Activated CD4-positive, alpha-beta T cell treated with anti-CD3 and anti-CD28 coated beads, Interleukin-2, amount 50 U/mL, for 24 hours (primary cell): ENCODE results near the gene IL20RA.

Source experiments
- DNase-seq, 2 donors: peaks; one replicate each; pipeline ENCODE4 v3.0.0-alpha.2; 2020; ENCODE audit warnings: low read depth in 1 of 2, low spot score in 1 of 2

Gene IL20RA

DNA sequence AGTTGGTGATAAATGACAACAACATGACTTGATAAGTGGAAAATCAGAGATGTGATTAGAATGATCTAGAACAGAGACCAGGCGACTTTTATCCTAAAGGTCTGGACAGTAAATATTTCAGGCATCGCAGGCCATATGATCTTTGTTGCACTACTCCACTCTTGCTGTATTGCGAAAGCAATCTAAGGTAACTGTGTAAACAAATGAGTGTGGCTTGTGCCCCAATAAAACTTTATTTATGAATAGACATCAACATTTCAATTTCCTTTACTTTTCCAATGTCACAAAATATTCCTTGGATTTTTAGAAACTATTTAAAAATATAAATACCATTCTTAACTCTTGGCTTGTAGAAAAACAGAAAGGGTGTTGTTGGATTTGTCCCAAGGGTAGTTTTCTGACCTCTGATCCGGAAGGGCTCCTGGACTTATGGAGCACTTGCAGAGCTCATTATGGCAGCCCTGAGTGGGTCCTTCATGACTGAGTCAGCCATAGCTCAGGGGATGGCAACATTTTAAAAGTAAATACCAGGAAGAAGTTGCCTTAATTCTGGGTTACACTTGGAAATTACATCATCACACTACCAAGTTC, 34.5 kb downstream of the IL20RA start:
- no peak for DNase-seq

DNA sequence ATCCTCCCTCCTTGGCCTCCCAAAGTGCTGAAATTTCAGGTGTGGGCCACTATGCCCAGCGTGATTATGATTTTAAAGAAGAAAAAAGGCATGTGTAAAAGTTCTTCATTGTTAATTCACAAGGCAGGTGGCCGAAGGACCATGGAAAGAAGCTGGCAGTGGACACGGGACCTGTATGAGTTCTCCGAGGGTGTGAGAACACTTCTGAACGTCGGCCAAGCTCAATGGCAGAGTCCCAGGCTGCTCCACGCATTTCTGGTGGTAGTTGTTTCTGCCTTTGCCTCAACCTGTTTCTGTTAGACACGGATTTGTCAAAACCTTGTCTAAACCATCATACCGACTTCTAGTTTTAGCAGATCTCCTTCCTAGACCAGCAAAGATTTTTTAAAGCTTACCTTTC, 36.6 kb downstream of the IL20RA start:
- DNase-seq, result no peak

DNA sequence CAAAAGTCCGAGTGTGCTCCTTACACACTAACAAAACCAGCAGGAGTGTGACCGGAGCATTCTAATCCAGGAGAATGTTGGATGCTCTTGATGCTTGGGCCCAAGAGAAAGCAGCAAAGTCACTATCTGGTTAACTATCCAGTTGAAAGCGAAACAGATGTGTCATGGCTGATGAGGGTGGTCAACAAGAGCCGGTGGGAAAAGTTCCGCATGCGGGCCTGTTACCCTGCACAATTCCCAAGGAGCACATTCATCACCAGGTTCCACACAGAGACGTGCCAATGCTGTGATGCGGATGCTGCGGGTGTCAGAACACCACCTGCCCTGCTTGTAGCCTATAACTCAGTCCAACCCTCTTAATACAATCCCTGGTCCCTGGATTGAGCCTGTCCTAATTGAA, 38.7 kb downstream of the IL20RA start:
- no peak for DNase-seq

DNA sequence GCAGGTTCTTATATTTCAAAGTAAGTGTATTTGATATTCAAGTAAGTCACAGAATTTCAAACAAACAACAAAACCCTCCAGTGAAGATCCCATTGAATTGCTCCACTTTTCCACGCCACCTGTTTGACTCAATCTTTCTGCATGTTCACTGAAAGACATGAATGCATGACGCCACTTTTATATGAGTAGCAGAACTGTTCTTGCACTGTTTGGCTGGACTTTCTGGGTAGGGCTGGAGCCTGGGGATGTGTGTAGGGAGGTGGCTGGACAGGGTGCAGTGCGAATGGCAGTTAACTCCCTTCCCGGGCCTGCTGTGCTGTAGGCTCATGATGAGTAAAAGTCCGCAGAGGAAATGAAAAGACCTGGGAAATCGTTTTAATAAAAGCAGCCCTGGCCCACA, 39.7 kb downstream of the IL20RA start:
- DNase-seq, result no peak

DNA sequence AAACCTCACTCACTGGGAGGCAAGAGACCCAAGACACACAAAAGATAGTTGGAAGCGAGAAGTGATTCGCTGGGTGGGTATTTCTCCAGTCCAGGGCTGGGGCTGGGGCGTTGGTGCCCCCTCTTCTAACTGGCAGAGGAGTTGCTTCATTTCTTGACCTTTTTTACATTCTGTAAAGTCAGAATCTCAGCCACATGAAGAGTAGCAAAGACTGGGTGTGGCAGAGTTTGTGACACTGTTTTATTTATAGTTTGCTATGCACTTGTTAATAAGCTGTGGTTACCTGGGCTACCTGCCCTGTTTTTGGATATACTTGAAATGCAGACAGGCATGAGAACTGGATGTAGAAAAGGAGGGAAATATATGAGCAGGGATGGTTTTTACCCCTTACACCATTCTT, 42.3 kb downstream of the IL20RA start:
- DNase-seq, result no peak

DNA sequence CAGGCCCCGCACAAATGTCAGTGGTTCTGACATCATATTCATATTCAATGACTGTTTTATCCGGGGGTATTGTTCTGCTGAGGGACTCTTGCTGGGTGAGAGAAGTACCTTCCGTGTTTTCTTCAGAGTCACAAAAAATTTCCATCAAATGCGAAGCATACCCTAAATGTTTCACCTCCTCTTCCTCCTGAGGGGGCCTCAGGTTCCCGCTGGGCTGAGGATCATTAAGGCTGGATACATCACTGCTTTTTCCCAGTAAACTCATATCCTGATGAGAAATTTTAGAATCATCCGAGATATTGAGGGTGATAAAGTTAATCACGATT, 42.8 kb downstream of the IL20RA start:
- no peak for DNase-seq

DNA sequence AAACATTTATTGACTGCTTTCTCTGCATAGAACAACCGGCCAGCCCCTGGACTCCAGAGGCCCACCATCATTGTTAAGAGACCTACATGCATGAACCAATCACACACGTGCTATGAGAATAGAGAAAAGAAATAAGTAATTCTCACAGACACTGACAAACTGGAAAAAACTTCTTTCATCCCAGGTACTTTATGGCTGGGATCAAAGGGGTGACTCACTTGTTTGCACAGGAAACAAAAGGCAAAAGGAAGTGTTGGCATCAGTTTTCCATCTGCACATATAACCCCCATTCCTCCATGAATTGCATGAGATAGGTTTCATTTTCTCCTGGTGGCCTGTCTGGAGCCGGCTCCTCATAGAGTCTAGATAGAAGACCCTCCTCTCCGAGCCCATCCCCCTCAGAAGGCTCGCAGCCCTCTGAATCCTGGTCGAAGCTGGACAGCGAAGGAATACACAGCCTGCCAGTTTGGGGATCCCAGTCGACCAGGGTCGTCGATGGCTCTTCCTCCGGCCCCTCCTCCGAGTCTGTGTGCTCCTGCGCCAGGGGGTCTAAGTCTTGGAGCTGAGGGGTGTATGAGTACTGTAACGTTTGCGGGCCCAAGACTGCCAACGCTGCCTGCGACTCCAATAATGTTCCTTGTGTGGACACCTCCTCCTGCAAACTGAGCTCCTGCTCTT, 43.3 kb downstream of the IL20RA start:
- no peak for DNase-seq

DNA sequence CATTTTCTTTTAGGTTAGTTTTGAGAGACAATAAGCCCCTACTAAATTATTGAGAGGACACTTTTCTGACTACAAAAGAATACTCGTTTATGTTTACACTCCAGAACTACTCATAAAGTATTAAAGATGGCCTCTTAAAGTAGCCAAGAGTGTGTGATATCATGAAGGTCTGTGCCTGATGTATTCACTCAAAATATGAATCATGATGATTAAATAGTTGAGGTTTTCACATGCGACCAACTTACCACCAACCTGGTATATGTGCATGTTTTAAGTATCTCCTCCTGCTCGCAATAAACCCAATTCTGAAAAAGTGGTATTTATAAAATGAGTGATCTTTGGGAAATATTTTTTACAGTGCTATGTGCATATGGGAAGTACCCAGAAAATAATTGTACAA, 43.9 kb downstream of the IL20RA start:
- no peak for DNase-seq

DNA sequence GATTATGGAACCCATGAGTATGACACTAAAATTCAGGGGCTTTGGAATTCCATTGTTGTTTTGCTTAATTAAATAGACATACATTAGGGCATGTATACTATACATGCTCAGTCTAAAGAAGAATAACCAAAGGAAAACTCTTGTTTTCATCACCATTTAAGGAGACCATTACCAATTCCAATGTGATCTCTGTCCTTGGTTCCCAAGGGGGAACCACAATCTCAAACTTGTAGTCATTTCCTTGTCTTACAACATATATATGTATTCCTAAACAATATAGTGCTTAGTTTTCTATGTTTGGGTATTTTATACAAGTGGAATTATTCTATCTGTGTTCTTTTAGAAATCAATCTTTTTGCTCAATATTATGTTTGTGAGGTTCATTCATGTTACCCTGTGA, 49.2 kb downstream of the IL20RA start:
- DNase-seq, result no peak

DNA sequence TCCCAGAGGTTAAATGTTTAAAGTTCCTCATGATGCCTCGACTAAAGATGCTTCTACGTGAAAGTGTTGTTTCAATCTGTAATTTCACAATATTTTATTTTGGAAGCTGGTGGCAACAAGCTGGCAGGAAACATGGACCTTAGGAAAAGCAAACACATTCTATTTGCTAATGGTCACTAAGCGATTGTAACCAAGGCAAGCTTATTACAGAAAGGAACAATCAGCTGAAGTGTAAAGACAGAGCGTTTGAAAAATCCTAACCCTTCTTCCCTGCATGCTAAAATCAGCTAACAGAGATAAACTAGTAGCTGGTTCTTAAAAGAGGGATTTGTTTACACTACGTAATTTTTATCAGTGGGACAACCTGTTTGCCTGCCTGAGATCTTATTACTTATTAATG, 50.0 kb downstream of the IL20RA start:
- no peak for DNase-seq

DNA sequence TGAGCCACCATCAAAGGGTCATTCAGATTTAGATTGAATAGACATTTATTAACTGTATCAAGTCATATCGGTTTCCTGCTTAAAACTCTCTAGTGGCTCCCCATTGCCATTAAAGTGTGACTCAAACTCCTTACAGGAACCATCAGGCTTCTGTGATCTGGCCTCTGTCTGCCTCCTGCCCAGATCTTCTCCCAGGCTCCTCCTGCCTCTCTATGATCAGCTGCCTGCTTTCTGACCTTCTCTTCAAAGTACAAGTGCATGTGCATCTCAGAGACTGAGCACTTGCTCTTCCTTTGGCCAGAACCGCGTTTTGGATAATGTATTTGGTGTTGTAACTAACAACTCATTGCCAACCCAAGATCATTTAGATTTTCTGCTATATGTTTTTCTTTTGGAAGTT, 52.7 kb downstream of the IL20RA start:
- DNase-seq, result no peak

DNA sequence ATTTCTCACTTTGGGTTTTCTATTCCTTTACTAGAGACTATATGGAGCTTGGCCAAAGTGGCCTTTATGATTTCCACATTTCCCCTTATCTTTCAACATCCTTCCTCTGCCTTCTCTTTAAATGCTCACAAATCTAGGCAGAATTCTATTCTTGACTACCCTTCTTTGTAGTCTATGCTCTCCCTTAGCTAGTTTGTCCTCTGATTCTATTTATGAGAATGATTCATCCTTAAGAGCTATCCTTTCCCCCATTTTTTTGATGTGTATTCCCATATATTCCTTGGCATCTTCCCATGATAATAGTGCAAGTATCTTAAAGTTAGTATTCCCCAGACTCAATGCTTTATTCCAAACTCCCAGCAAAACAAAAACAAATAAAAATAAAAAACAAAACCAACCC, 53.1 kb downstream of the IL20RA start:
- DNase-seq, result no peak

DNA sequence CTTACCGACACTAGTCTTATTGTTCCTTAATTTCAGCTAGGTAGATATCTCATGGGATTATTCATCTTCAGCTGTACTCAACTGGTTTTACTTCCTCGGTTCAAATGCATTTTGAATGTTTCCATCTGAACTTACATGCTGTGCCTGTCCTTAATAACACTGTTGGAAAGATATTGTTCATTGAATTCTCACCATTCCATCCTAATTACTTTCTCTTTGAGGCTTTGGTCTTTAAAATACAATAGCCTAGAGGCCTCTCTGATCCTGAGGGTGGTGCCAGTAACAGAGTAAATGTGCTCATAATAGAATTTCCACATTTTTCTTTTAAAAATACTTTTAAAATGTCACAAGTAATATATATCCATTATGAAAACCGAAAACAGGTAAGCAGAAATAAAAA, 54.0 kb downstream of the IL20RA start:
- no peak for DNase-seq

DNA sequence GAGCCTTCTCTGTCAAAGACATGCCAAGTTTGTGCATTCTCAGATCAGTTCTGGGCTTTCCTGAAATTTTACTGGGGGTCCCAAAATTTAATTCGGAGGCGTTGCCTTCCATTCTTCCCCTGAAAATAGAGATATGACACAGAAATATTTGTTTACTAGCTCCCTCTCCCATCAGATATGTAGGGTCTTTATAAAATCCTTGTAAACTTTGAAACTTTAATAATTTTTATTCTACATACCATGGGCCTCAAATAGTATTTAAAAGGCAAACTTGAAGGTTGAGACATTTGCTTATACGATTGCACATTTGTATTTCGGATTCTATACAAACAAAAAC, 54.6 kb downstream of the IL20RA start:
- no peak for DNase-seq

DNA sequence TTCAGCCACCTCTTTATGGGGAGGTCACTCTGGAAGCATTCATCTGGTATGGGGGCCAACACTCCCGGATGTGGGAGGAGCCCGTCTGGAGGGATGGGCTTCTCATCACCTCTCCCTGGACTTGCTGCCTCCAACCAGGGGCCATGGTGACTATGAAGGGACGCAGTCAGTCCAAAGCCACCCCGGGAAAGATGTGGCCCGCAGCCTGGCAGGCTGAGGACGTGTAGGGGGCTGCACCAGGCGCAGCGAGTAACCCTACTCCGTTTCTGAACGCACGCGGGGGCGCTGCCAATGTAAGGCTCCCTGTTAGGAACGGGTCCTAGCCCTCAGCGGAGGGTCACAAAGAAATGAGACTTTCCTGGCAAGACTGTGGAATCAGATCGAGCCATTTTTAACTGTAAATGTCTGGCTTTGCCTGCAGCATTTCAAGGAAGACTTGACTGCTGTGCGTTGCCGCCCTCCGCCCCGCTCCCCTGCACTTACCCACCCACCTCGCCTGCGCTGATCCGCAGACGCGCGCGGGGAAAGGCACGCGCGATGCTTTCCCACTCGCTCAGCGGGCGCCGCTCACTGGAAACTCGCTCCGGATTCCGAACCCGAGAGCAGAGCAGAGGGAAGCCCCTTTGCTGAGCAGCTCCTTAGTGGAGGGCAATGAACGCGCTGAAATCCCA, 55.1 kb downstream of the IL20RA start:
- DNase-seq, result no peak

DNA sequence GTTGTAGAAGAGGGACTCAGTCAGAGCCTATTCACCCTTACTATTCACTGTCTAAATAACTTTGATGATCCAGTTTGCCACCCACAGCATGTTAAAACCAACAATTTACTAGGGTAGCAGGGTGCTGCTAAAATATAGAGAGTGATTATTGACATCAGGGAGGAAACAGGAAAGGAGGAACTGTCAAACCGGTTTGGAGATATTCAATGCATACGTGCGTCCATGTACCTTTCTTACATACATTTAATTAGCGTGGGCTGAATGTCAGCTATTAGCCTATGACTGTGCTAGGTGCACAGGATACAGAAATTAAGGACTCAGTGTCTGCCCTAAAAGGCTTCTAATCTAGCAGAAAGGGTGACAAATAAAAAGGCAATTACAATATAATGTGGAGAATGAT, 57.2 kb downstream of the IL20RA start:
- DNase-seq, result no peak

DNA sequence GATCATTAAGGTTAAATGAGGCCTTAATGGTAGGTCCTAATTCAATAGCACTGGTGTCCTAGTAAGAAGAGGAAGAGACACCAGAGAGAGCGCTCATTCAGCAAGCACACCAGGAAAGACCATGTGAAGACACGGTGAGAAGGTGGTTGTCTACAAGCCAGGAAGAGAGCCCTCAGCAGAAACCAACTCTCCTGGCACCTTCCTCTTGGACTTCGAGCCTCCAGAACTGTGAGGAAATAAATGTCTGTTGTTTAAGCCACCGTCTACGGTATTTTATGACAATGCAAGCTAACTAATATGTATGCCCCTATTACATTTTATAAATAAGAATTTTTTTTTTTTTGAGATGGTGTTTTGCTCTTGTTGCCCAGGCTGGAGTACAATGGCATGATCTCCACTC, 59.3 kb downstream of the IL20RA start:
- no peak for DNase-seq

DNA sequence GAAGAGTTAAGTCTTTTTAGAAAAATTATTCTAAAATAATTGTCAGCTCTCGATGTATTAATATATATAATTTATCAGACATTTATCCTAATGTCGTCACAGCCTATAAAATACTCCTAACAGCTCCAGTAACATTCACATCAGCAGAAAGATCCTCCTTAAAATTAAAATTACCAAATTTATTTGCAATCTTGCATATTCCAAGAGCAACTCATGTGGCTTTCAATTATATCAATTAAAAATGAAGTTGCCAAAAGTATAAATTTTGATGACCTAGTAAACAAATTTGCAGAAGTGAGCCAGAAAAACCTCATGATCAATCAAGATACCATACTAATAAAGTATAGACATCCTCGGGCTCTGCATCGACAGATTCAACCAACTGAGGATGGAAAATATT, 60.2 kb downstream of the IL20RA start:
- no peak for DNase-seq

DNA sequence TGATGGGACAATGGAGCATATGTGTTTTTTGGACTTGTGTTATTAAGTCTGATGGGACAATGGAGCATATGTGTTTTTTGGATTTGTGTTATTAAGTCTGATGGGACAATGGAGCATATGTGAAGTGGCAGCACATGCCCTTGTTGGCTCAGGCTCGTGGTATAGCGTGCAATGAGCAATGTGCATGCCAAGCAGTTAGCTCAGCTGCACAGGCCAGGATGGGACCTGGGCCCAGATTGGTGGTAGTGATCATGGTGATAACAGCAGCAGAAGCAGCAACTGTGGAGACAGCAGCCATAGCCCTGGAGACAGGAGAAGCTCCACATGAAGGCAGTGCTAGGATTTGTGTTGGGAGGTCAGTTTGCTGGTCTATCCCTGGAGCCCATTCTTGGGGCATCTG, 61.1 kb downstream of the IL20RA start:
- DNase-seq, result no peak

DNA sequence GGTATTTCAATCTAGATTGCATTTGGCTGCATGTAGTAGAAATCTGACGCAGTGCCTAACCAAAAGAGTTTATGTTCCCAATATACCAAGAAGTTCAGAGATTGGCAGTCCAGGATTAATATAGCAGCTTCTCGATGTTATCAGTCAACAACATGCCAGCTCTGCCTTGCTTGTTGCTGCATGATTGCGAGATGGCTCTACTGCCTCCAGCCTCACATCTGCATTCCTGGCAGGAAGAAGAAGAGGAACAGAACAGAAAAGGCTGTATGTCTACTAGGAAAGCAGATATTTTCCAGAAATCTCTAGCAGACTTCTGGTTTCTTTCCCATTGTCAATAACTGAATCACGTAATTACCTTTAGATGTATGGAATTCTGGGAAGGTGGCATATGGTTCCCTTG, 61.8 kb downstream of the IL20RA start:
- DNase-seq, result no peak

DNA sequence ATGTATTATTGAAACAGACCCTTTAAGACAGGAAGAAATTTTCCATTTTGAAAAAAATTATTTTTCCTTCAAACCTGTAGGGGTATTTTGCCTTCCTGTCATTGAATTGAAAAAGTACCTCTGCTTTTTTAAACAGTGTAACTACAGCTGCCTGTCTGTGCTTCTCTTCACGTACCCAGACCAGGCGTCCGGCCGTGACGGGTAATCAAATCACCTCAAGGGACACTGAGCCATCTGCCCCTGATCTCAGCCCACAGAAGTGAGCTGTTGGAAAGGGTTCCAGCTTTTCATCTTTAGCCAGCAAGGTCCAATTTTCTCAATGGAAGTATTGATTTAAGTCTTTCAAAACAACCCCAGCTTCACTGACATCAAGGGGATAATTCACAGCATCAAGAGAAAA, 64.7 kb downstream of the IL20RA start:
- no peak for DNase-seq

DNA sequence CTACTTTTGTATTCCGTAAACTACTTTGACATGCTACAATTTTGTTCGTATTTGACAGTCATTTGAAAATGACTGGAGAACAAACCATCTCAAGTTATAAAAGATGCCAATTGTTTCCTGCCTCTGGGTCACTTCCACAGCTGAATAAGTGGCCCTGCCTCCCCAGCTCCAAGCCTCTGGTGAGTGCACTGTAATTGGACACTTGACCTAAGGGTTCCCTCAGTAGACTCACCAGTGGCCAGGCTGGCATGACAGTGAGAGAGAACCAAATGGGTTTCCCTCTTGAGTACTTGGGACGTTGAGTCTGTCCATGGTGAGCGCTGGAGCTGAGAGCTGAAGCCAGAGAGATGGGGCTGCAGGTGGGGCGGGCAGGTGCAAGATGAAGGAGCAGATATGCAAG, 65.6 kb downstream of the IL20RA start:
- DNase-seq, result no peak

DNA sequence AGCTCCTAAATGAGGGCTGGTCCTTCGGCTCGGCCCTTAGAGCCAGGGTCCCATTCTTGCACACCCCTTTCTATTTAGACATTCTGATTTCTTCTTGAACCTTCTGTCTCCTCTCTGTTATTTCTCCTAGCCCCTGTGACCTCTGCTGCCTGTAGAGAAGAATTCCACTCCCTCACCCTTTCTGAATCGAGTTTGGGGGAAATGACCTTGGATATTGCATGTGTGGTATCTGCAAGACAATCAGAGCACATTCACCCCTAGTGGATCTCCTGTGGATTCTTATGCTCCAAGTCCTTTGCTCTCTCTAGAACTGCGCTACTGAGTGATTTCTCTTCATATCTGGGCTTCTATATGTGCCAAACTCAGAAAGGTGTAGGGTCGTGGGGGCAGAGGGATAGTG, 67.7 kb downstream of the IL20RA start:
- DNase-seq, result no peak
